ENCODE data around the gene PCDH15.

DNA sequence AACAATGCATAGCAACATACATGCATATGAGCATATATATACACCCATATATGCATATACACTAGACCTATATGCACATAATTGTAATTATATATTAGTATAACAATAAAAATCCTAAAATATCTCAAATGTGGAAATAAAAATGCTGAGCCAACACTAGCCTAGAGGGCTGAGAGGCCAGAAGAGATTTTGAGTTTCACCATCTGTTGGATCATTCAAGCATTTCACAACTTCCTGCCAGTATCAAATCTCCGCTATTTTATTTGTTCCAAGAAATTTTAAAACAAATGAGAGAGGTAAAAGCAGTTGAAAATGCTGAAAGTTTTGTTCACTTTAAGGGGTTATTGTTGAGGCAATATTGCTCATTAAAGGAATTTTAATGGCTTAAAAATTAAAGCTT is 187.0 kb downstream of the PCDH15 start:
- TF ChIP-seq, protein P1, sequence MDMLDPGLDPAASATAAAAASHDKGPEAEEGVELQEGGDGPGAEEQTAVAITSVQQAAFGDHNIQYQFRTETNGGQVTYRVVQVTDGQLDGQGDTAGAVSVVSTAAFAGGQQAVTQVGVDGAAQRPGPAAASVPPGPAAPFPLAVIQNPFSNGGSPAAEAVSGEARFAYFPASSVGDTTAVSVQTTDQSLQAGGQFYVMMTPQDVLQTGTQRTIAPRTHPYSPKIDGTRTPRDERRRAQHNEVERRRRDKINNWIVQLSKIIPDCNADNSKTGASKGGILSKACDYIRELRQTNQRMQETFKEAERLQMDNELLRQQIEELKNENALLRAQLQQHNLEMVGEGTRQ (IDR thresholded peaks at IDR 0.05; ENCODE audit: low read depth, low read length) = no peak
- TF ChIP-seq POLR2A (IDR thresholded peaks at IDR 0.05; ENCODE audit: low read depth, low read length) (no peak), CTCF (conservative IDR thresholded peaks at IDR 0.05; ENCODE audit: low read depth, low read length) (no peak), RCOR1 (IDR thresholded peaks at IDR 0.05; ENCODE audit: insufficient replicate concordance, low read length) (no peak), BHLHE40 (IDR thresholded peaks at IDR 0.05; ENCODE audit: low read depth, low read length) (no peak), RAD21 (IDR thresholded peaks at IDR 0.05; ENCODE audit: low read length) (no peak), RFX5 (IDR thresholded peaks at IDR 0.05; ENCODE audit: low read depth, low read length) (no peak), MXI1 (IDR thresholded peaks at IDR 0.05; ENCODE audit: borderline replicate concordance, low read depth, low read length) (no peak), SMC3 (IDR thresholded peaks at IDR 0.05; ENCODE audit: low read depth, low read length) (no peak)

Data from IMR-90 (cell line).